Measurements from ENCODE around the gene MAP4K4.

DNA sequence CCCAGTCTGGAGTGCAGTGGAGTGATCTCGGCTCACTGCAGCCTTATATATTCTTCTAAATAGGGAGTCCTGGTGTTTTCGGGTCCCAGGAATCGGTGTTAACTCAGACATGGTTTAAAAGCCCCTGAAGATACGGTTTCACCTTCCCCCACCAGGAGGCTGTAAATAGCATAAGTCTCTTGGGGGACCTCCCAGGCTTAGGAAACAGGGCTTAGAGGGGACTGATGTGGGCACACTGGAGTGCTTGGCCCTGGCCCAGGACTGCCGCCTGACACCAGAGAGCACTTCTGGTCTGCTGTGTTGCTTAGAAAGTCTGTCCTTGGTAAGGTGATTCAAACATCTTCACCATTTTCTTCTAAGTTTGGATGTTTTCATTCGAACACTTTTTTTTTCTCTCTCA, 39.7 kb upstream of the MAP4K4 start:
- TF ChIP-seq GATA2 (IDR thresholded peaks at IDR 0.05; ENCODE audit: low read depth, low read length) (no peak), GATA3 (IDR thresholded peaks at IDR 0.05; ENCODE audit: low read depth, low read length) (no peak)

Measured in SH-SY5Y (cell line).